Endothelial cell of umbilical vein (primary cell): Measurements from ENCODE around the gene KLHL41. TPM values are rescaled to one million over a fixed set of nuclear protein-coding genes. Genes with fewer than 3 reads are reported as not detected.
A peak's percentile ranks its signal among the peaks of the same experiment; 100 is the strongest.

Source experiments
- BruUV-seq: library from RNA; stranded (reverse); fragments of 400-500 nt; replicated peaks from 2 replicates; lab custom pipeline; 2021; lab: Mats Ljungman, UMichigan
- CTCF ChIA-PET: fragments of 300-600, 350-600 bp; sonication (Branson Sonifier 250); formaldehyde crosslinking; loops from one replicate; lab custom pipeline; 2021; ENCODE audit warnings: antibody characterized with exemption, inconsistent platforms; lab: Charles Lee
- POLR2A ChIA-PET: fragments of 300-600, 350-600 bp; sonication (Branson Sonifier 250); formaldehyde crosslinking; loops from one replicate; lab custom pipeline; 2021; ENCODE audit warnings: antibody characterized with exemption, inconsistent platforms; lab: Charles Lee
- DNase-seq: peaks from one replicate; pipeline ENCODE4 v3.0.0-alpha.2; 2011; ENCODE audit warnings: low read depth, low spot score
- FAIRE-seq: peaks from 2 replicates; lab custom pipeline; 2011; peaks lifted over from hg19 to GRCh38; lab: Jason Lieb, UNC
- H2AFZ ChIP-seq: 2 replicates; pipeline ENCODE4 v1.6.0; 2012; ENCODE audit warnings: low read depth, low read length, control low read depth, inconsistent platforms
- H3K27ac ChIP-seq: 2 replicates; pipeline ENCODE4 v1.5.1; 2011; ENCODE audit warnings: low read depth, mild to moderate bottlenecking, control low read depth, low read length, moderate library complexity; ENCODE audit not compliant: insufficient read depth
- H3K27me3 ChIP-seq, 2 experiments: 2 replicates each; pipeline versions ENCODE4 v1.6.0 to v1.6.1; 2011; ENCODE audit warnings: low read length in 2 of 2, mixed read lengths in 1 of 2; ENCODE audit not compliant: control insufficient read depth in 2 of 2, insufficient read depth in 2 of 2
- H3K36me3 ChIP-seq, 2 experiments: 2 replicates in 1 of 2; 3 replicates in 1 of 2; pipeline ENCODE4 v1.5.1; 2011; ENCODE audit warnings: low read length in 2 of 2, mild to moderate bottlenecking in 1 of 2, moderate library complexity in 1 of 2; ENCODE audit not compliant: control insufficient read depth in 2 of 2, insufficient read depth in 2 of 2; ENCODE audit errors: extremely low read depth in 1 of 2
- H3K4me1 ChIP-seq: 3 replicates; pipeline ENCODE4 v1.5.1; 2011; ENCODE audit warnings: mild to moderate bottlenecking, low read length; ENCODE audit not compliant: control insufficient read depth, insufficient read depth; ENCODE audit errors: extremely low read depth
- H3K4me2 ChIP-seq: 2 replicates; pipeline ENCODE4 v1.6.1; 2011; ENCODE audit warnings: low read length, control low read depth, mixed read lengths; ENCODE audit not compliant: insufficient read depth
- H3K4me3 ChIP-seq, 3 experiments: fragments of 200-600 bp in 1 of 3; sonication (generic), shearing (Covaris generic) in 1 of 3; replicated peaks in 1 of 3; 2 replicates each; pipeline ENCODE4 v1.5.1; 2011 to 2016; ENCODE audit warnings: control low read depth in 3 of 3, low read length in 3 of 3, mild to moderate bottlenecking in 2 of 3, inconsistent platforms in 1 of 3, low read depth in 1 of 3, moderate library complexity in 1 of 3; ENCODE audit not compliant: insufficient read depth in 1 of 3
- H3K79me2 ChIP-seq: 2 replicates; pipeline ENCODE4 v1.6.0; 2012; ENCODE audit warnings: low read length, inconsistent platforms; ENCODE audit not compliant: control insufficient read depth, insufficient read depth
- H3K9ac ChIP-seq: replicated peaks from 2 replicates; pipeline ENCODE3; 2011; ENCODE audit warnings: low read length, control low read depth; ENCODE audit not compliant: insufficient read depth; ENCODE audit errors: extremely low read depth
- H3K9me1 ChIP-seq: replicated peaks from 3 replicates; pipeline ENCODE4 v1.6.0; 2011; ENCODE audit warnings: mild to moderate bottlenecking, low read length; ENCODE audit not compliant: control insufficient read depth, insufficient read depth; ENCODE audit errors: extremely low read depth
- H3K9me3 ChIP-seq: replicated peaks from 2 replicates; pipeline ENCODE4 v1.5.1; 2012; ENCODE audit warnings: low read length, inconsistent platforms; ENCODE audit not compliant: control insufficient read depth, insufficient read depth
- H4K20me1 ChIP-seq: replicated peaks from 2 replicates; pipeline ENCODE3; 2011; ENCODE audit warnings: mild to moderate bottlenecking, low read length; ENCODE audit not compliant: control insufficient read depth, insufficient read depth; ENCODE audit errors: extremely low read depth
- EZH2 ChIP-seq: IDR thresholded peaks from 2 replicates; pipeline ENCODE4 v1.6.1; 2012; ENCODE audit warnings: borderline replicate concordance, low read depth, mild to moderate bottlenecking, moderate library complexity, low read length, inconsistent platforms; ENCODE audit not compliant: severe bottlenecking
- FOS ChIP-seq: IDR thresholded peaks from 2 replicates; pipeline ENCODE4 v1.6.1; 2011; ENCODE audit warnings: mild to moderate bottlenecking, low read length, moderate library complexity, borderline replicate concordance; ENCODE audit not compliant: insufficient read depth
- GATA2 ChIP-seq: IDR thresholded peaks from 2 replicates; pipeline ENCODE4 v1.7.0; 2011; ENCODE audit warnings: low read depth, mild to moderate bottlenecking, moderate library complexity, mixed read lengths, low read length; ENCODE audit not compliant: insufficient read length, insufficient read depth
- JUN ChIP-seq: IDR thresholded peaks from 2 replicates; pipeline ENCODE4 v1.6.1; 2011; ENCODE audit warnings: borderline replicate concordance, low read depth; ENCODE audit not compliant: insufficient read length, insufficient read depth
- MAX ChIP-seq: IDR thresholded peaks from 2 replicates; pipeline ENCODE4 v1.6.1; 2011; ENCODE audit not compliant: insufficient read depth, insufficient read length
- MYC ChIP-seq: IDR thresholded peaks from one replicate; pipeline ENCODE4 v1.6.1; 2011; ENCODE audit warnings: mild to moderate bottlenecking, low read depth, low read length
- POLR2A ChIP-seq: IDR thresholded peaks from 2 replicates; pipeline ENCODE4 v1.6.1; 2012; ENCODE audit warnings: low read depth, mild to moderate bottlenecking, control low read depth, low read length
- POLR2AphosphoS5 ChIP-seq: IDR thresholded peaks from 2 replicates; pipeline ENCODE4 v1.6.1; 2012; ENCODE audit warnings: low read depth, mild to moderate bottlenecking, control low read depth, low read length, moderate library complexity; ENCODE audit not compliant: insufficient read depth
- dilution Hi-C: fragments of 300-500 bp; cut with MboI; formaldehyde crosslinking; loops from one replicate; pipeline ENCODE4 v1.15.0; 2019; ENCODE audit warnings: low sequenced_read_pairs; ENCODE audit not compliant: extremely low pct_ligation_motif_present
- intact Hi-C: fragments of 100-400 bp; cut with micrococcal nuclease; formaldehyde crosslinking; loops from one replicate; pipeline ENCODE4 v1.10.0; 2022
- polyA plus RNA-seq, 4 experiments: library from polyadenylated mRNA; depleted of rRNA in 3 of 4; stranded (reverse) in 3 of 4; unstranded in 1 of 4; fragments of >200 nt; gene quantifications; 2 replicates each; pipeline versions ENCODE4 v1.2.1 to v1.2.3, GENCODE V29; 2011 to 2012; ENCODE audit warnings: missing spikeins in 1 of 4
- total RNA-seq: library from RNA; stranded (reverse); gene quantifications from 2 replicates; pipeline ENCODE4 v1.2.3, GENCODE V29; 2021
- TF ChIP-seq, protein P1 (sequence below), 2 donors: IDR thresholded peaks; 1 replicate in 1 of 2; 2 replicates in 1 of 2; pipeline ENCODE4 v1.5.1; 2011; ENCODE audit warnings: low read length in 2 of 2, mild to moderate bottlenecking in 2 of 2, moderate library complexity in 2 of 2, control low read depth in 1 of 2, inconsistent platforms in 1 of 2, low read depth in 1 of 2; ENCODE audit not compliant: insufficient read depth in 1 of 2; ENCODE audit errors: extremely low read depth in 1 of 2

Gene KLHL41
- total and polyA plus RNA-seq, 2 donors (not counting 3 experiments of a cell fraction or from before 2014, with no cell fraction given) = 0.08 to 0.73 TPM

- H3K9me3 ChIP-seq = no peaks in the 10 kb centered on the region
- H3K4me2 ChIP-seq = no peak overlapping the region
- no peak overlapping the region for H3K27ac ChIP-seq
- H4K20me1 ChIP-seq = no peaks in the 10 kb centered on the region
- dilution Hi-C loops (no loop called here), intact Hi-C loops (no loop called here)
- no peak overlapping the region for H2AFZ ChIP-seq
- POLR2A ChIA-PET = no interaction called here
- FAIRE-seq (no peak), DNase-seq (peak; percentile 6)
- CTCF ChIA-PET = no interaction called here
- TF ChIP-seq, protein P1, sequence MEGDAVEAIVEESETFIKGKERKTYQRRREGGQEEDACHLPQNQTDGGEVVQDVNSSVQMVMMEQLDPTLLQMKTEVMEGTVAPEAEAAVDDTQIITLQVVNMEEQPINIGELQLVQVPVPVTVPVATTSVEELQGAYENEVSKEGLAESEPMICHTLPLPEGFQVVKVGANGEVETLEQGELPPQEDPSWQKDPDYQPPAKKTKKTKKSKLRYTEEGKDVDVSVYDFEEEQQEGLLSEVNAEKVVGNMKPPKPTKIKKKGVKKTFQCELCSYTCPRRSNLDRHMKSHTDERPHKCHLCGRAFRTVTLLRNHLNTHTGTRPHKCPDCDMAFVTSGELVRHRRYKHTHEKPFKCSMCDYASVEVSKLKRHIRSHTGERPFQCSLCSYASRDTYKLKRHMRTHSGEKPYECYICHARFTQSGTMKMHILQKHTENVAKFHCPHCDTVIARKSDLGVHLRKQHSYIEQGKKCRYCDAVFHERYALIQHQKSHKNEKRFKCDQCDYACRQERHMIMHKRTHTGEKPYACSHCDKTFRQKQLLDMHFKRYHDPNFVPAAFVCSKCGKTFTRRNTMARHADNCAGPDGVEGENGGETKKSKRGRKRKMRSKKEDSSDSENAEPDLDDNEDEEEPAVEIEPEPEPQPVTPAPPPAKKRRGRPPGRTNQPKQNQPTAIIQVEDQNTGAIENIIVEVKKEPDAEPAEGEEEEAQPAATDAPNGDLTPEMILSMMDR (IDR thresholded peaks at IDR 0.05; ENCODE audit: extremely low read depth in 1 of 2, insufficient read depth in 1 of 2, low read depth in 1 of 2, low read length in 2 of 2) = no peak
- TF ChIP-seq MAX (no peak), MYC (no peak), GATA2 (no peak), FOS (no peak), POLR2AphosphoS5 (no peak), POLR2A (no peak), EZH2 (no peak), JUN (no peak)
- no peaks in the 10 kb centered on the region for H3K9me1 ChIP-seq
- H3K27me3 ChIP-seq = no peaks in the 10 kb centered on the region
- no peak overlapping the region for H3K9ac ChIP-seq
- H3K4me1 ChIP-seq = peaks cover 10% of the 10 kb centered on the region
- H3K79me2 ChIP-seq = no peaks in the 10 kb centered on the region
- H3K4me3 ChIP-seq = no peak overlapping the region
- BruUV-seq = no TSS peak
- no peaks in the 10 kb centered on the region for H3K36me3 ChIP-seq
These were observed 3.0 kb downstream of the KLHL41 start for GRCh38 chr2:169512525-169512924.
